ENCODE results near the gene TXNDC2.

Gene TXNDC2

GRCh38 chr18:9928646-9929259 is 43.0 kb downstream of the TXNDC2 start:
- H3K27ac ChIP-seq (ENCODE audit: insufficient read depth, low read depth, low read length, poor library complexity, severe bottlenecking), result no peak overlapping the region
- peaks cover 7% of the 10 kb centered on the region for H3K36me3 ChIP-seq (ENCODE audit: control insufficient read depth, insufficient read depth, low read length)
- H3K4me1 ChIP-seq (ENCODE audit: control insufficient read depth, insufficient read depth, low read length), result peaks cover 5% of the 10 kb centered on the region
- no peaks in the 10 kb centered on the region for H3K9me3 ChIP-seq (ENCODE audit: control insufficient read depth, low read length)
- no peaks in the 10 kb centered on the region for H3K27me3 ChIP-seq (ENCODE audit: control insufficient read depth, insufficient read depth, low read length, poor library complexity, severe bottlenecking)
- no peak overlapping the region for H3K4me3 ChIP-seq (ENCODE audit: insufficient read depth, low read depth, low read length)
- WGBS, 2 experiments, result 87 to 92% methylated on average over 5 of the region's 5 CpGs

DNA sequence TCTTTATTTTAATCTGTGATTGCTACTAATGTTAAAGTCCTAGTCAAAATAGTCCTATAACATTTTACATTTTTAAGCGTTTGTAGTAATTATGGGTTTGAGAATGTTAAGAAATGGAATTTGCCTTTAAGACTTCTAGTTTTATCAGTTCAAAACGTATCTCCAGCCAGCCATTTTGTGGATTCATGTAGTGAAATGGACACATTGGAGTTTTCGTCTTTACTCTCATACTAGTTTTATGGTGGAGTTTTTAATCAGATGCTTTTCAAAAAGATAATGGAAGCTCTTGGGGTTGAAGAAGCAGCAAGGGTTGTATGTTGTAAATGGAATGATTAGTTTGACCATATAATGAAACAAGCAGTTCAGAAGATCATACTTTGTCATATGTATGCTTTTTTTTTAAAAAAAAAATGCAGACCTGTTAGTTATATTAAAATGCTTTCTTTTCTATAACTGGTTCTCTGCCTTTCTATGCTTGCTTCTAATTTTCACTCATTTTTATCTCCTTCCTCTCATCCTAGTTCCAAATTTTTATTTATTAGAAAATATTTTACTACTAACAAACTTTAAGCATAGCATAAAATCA is 44.6 kb downstream of the TXNDC2 start:
- Histone ChIP-seq H3K36me3 (ENCODE audit: control insufficient read depth, insufficient read depth, low read length) (peaks cover 7% of the 10 kb centered on the region), H3K9me3 (ENCODE audit: control insufficient read depth, low read length) (no peaks in the 10 kb centered on the region), H3K4me1 (ENCODE audit: control insufficient read depth, insufficient read depth, low read length) (peaks cover 5% of the 10 kb centered on the region), H3K27me3 (ENCODE audit: control insufficient read depth, insufficient read depth, low read length, poor library complexity, severe bottlenecking) (no peaks in the 10 kb centered on the region), H3K27ac (ENCODE audit: insufficient read depth, low read depth, low read length, poor library complexity, severe bottlenecking) (no peak overlapping the region), H3K4me3 (ENCODE audit: insufficient read depth, low read depth, low read length) (no peak overlapping the region)
- 98 to 100% methylated on average over 2 to 3 of the region's 3 CpGs for WGBS, 2 experiments

- no peak overlapping the region for H3K4me3 ChIP-seq (ENCODE audit: insufficient read depth, low read depth, low read length)
- peaks cover 5% of the 10 kb centered on the region for H3K4me1 ChIP-seq (ENCODE audit: control insufficient read depth, insufficient read depth, low read length)
- H3K27ac ChIP-seq (ENCODE audit: insufficient read depth, low read depth, low read length, poor library complexity, severe bottlenecking), result no peak overlapping the region
- WGBS, 2 experiments, result no CpG with 5 or more reads among the region's 1 CpG
- peaks cover 7% of the 10 kb centered on the region for H3K36me3 ChIP-seq (ENCODE audit: control insufficient read depth, insufficient read depth, low read length)
- H3K9me3 ChIP-seq (ENCODE audit: control insufficient read depth, low read length), result no peaks in the 10 kb centered on the region
- H3K27me3 ChIP-seq (ENCODE audit: control insufficient read depth, insufficient read depth, low read length, poor library complexity, severe bottlenecking), result no peaks in the 10 kb centered on the region
These were observed 45.4 kb downstream of the TXNDC2 start for GRCh38 chr18:9931146-9931545.

- no peak overlapping the region for H3K4me3 ChIP-seq (ENCODE audit: insufficient read depth, low read depth, low read length)
- peaks cover 5% of the 10 kb centered on the region for H3K4me1 ChIP-seq (ENCODE audit: control insufficient read depth, insufficient read depth, low read length)
- H3K27ac ChIP-seq (ENCODE audit: insufficient read depth, low read depth, low read length, poor library complexity, severe bottlenecking), result no peak overlapping the region
- WGBS, 2 experiments, result 94 to 96% methylated on average over 4 to 5 of the region's 5 CpGs
- H3K36me3 ChIP-seq (ENCODE audit: control insufficient read depth, insufficient read depth, low read length), result peaks cover 9% of the 10 kb centered on the region
- H3K27me3 ChIP-seq (ENCODE audit: control insufficient read depth, insufficient read depth, low read length, poor library complexity, severe bottlenecking), result no peaks in the 10 kb centered on the region
- H3K9me3 ChIP-seq (ENCODE audit: control insufficient read depth, low read length), result no peaks in the 10 kb centered on the region
These were observed 45.9 kb downstream of the TXNDC2 start for GRCh38 chr18:9931678-9932077.

DNA sequence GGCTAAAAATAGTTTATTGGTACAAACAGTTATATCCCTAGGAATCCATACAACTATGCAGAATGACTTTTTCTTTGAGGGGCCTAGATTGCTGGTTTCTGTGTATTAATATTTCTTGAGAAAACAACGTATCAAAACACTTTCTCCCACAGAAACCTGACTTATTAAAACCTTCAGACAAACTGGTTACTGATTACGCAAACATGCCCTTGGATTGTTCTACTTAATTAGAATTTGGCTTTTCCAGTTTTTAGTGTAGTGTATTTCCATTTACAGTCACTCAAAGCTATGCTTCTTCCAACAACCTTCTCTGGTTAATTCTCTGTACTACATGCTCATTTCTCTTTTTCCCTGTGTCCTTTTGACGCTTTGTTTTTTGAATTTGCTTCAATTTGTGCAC is 48.1 kb downstream of the TXNDC2 start:
- 89 to 93% methylated on average over 3 of the region's 3 CpGs for WGBS, 2 experiments
- Histone ChIP-seq H3K4me1 (ENCODE audit: control insufficient read depth, insufficient read depth, low read length) (no peaks in the 10 kb centered on the region), H3K4me3 (ENCODE audit: insufficient read depth, low read depth, low read length) (no peak overlapping the region), H3K36me3 (ENCODE audit: control insufficient read depth, insufficient read depth, low read length) (peaks cover 14% of the 10 kb centered on the region), H3K9me3 (ENCODE audit: control insufficient read depth, low read length) (no peaks in the 10 kb centered on the region), H3K27ac (ENCODE audit: insufficient read depth, low read depth, low read length, poor library complexity, severe bottlenecking) (no peak overlapping the region), H3K27me3 (ENCODE audit: control insufficient read depth, insufficient read depth, low read length, poor library complexity, severe bottlenecking) (no peaks in the 10 kb centered on the region)

DNA sequence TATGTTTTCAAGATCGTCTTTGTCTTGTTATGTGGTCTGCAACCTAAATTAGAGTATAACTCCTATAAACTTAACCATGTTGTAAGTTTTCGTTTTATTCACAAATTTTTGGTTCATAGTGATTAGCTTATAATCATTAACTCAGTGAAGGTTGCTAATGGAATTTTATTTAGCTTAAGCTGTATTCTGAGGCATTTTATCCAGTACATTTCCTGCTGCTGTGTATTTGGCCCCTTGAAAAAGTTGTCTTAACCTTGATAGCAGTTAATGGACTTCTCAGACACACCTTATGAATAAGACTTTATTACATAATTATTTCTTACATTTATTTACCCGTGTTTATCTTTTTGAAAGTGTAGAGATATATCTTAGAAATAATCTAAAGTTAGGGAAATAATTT is 48.5 kb downstream of the TXNDC2 start:
- Histone ChIP-seq H3K4me3 (ENCODE audit: insufficient read depth, low read depth, low read length) (no peak overlapping the region), H3K36me3 (ENCODE audit: control insufficient read depth, insufficient read depth, low read length) (peaks cover 14% of the 10 kb centered on the region), H3K27ac (ENCODE audit: insufficient read depth, low read depth, low read length, poor library complexity, severe bottlenecking) (no peak overlapping the region), H3K27me3 (ENCODE audit: control insufficient read depth, insufficient read depth, low read length, poor library complexity, severe bottlenecking) (no peaks in the 10 kb centered on the region), H3K4me1 (ENCODE audit: control insufficient read depth, insufficient read depth, low read length) (no peaks in the 10 kb centered on the region), H3K9me3 (ENCODE audit: control insufficient read depth, low read length) (no peaks in the 10 kb centered on the region)
- 100% methylated on average over 1 of the region's 3 CpGs; no CpG with 5 or more reads in 1 of the 2 experiments for WGBS, 2 experiments
